Measurements from ENCODE around the gene PPM1K.
"Not testable (repeated sequence)": the region's sequence is repeated elsewhere in the genome, so short reads cannot be mapped to it uniquely, and the experiment has no call there.

The PPM1K gene

DNA sequence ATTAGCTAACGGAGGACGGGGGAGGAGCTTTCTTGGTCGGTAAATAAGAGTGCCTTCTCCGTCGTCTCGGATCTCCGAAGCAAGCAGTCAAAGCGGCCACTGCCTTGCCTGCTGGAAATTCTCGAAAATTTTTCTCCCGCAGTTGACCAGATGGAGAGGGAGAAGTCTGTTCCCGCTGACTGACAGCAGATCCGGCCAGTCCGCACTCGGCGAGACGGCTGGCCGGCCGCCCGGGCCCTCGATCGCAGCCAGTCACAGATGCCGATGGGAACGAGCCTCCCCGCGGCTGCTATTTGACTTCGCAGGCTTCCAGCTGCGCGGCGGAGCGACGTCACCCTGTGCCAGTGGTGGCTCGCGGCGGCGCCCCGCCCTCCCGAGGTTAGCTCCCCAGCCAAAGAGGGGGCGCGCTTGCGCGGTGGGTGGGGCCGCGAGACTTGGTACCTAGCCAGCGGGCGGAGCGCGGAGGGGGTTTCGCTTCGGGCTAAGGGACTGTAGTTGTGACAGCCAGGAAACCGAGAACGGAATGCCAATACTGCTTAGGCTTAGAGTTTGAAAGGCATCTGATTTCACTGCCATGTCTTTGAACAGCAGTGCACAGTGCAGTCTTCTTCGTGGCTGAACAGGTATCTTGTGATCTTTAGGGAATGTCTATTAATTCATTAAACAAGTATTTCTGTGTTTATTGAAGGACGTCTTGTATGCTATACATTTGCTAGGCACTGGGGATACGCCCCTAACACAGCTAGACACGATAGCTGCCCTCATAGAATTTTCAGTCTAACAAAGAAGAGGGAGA is at the start of gene PPM1K:
TSS of gene PPM1K (minus strand) at position 123 of the 796 bp plus-strand sequence. CDS start 5,978 bp downstream, outside the sequence.
- peak; percentile 98 to 100 (median 99) for DNase-seq
- intact Hi-C loops (cut with DNase I): loop anchor here (5.0 to 10.0 kb wide), 5 partner anchors 67 to 277 kb away; partner anchors contain the start of genes HERC5, HERC6, PKD2 and PYURF

DNA sequence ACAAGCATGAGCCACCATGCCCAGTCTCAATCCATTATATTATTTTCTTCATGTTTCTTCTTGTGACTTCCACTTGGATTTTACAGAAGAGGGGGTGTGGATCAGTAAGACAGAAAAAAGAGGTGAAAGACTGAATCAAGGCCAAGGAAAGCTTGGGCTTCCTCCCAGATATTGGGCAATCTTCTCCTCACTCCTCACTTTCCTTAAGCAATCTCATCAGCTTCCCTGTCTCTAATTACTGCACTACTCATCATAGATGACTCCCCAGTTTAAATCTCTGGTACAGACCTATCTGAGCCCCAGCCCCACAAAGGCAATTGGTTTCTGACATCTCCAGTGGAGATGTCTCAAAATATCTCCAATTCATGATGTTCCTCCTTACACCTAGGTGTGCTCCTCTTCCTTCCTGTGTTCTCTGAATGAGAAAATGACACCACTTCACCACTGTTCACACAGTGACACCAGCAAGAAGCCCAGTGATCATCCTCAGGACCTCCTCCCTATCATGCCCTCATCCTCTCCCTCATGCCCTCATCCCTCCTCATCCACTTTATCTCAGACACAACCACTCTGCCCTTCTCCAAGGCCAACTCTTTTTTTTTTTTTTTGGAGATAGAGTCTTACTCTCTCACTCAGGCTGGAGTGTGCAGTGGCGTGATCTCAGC is 49.5 kb upstream of the PPM1K start:
- no peak for DNase-seq
- intact Hi-C loops (cut with DNase I): no loop called here

DNA sequence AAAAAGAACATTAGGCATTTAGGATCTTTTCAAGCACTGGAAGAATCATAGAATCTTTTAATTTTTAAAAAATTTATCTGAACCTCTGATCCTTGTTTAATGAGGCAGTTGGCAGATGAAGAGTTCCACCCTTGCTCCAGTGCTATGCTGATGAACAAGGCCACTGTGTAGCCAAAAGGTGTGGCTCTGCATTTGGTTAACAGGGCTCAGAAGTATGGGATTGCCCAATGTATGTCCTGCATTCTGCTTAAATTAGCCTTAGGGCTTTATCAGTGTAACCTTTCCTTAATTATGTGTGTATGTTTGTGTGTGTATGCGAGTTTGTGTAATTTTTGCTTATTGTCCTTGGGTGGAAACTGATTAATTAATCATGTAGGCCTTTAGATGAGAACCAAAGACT is 43.3 kb upstream of the PPM1K start:
- no peak for DNase-seq
- intact Hi-C loops (cut with DNase I): no loop called here

DNA sequence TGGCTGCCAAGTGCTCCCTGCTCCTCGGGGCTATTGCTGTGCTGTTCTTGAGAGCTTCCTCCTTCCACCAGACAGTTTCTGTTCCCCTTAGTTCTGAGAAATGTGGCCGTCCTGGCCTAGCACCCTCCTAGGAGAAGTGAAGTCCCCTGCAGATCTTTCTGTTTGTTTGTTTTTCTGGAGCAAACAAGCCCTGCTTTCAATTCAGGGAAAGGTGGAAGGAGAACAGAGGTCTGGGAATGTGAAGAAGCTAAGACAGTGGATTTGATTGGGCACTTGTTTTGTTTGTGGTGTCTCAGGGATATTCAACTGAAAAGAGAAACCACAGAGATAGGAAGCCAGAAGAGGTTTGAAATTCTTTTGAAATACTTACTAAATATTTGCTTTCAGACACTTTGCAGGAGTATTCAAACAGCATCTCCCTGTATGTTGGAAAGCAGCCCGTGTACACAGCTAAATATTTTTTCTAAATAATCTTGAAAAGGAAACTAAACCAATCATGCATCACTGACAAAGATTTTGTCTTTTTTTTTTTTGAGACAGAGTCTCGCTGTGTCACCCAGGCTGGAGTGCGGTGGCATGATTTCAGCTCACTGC is 36.5 kb upstream of the PPM1K start:
- intact Hi-C loops (cut with DNase I): no loop called here

DNA sequence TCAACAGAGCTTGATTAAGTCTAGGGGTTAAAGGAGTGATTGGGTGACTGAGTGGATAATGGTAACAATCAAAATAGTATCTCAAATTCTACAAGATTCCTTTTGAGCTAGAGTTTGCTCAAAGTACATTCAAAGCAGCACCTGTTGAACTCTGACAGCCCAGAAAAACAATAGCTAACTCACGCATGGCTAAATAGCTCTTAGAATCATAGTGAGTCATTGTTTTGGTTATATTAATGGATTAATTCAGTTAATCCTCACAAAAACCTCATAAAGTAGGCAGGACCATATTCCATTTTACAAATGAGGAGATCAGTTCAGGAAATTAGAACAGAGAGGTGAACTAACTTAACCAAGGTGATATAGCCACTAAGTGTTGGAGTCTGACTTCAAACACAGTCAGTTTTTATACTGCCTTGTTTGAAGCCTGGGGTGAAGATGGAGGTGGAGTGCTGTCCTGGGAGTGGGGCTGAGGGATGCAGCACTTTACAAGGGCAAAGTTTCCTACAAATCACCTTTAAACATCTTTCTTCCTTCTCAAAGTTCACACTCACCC is 35.9 kb upstream of the PPM1K start:
- DNase-seq: no peak
- intact Hi-C loops (cut with DNase I): no loop called here

More for the DNA sequence above, 36.5 kb upstream of the PPM1K start:
- peak in 27 of 42 donors; percentile 3 to 52 (median 21) for DNase-seq

DNA sequence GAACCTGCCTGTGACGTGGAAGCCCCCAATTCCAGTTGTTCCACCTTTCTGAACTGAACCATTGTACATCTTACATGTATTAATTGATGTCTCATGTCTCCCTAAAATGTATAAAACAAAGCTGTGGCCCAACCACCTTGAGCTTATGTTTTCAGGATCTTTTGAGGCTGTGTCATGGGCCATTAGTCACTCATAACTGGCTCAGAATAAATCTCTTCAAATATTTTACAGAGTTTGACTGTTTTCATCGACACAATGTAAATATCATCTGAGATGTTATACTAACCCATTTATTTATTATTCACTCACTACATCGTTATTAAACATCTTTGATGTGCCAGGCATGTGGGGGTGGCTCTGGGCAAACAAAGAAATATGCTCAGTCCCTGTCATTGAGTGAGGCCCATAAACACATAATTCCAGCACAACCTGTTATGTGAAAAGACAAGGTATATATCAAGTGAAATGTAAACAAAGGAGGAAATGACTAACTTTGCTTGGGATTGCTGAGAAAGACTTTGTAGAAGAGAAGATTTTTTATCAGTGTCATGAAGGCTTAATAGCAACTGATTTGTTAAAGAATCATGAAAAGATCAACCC is 34.5 kb upstream of the PPM1K start:
- DNase-seq: no peak
- intact Hi-C loops (cut with DNase I): no loop called here

DNA sequence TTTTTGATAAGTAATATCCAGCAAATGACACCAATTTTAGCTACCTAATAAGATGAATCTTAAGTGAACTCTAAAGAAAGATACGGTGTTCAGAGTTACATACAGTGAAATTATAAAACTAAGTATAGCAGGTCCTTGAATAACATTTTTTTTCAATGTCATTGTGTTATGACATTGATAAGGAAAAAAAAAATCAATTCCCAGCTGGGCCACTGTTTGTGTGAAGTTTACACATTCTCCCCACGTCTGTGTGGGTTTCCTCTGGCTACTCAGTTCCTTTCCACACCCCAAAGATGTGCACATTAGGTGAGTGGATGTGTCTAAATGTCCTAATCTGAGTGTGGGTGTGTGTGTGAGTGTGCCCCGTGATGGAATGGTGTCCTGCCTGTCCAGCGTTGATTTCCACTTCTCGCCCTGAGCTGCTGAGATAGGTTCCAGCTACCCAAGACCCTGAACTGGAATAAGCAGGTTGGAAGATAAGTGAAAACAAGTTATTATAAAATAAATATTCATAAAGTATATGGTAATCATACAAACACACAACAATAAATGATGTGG is 31.2 kb upstream of the PPM1K start:
- intact Hi-C loops (cut with DNase I): no loop called here
- no peak for DNase-seq

DNA sequence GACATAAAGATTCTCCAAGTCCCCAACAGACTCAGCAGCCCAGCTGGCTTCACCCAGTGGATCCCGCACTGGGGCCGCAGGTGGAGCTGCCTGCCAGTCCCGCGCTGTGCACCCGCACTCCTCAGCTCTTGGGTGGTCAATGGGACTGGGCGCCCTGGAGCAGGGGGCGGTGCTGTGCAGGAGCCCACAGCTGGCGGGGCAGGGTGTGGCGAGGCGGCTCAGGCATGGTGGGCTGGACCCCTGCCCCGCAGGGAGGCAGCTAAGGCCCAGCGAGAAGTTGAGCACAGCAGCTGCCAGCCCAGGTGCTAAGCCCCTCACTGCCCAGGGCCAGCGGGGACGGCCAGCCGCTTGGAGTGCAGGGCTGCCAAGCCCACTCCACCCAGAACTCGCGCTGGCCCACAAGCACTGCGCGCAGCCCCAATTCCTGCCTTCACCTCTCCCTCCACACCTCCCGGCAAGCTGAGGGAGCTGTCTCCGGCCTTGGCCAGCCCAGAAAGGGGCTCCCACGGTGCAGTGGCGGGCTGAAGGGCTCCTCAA is 28.8 kb upstream of the PPM1K start:
- intact Hi-C loops (cut with DNase I); DNase-seq: not testable (repeated sequence)

DNA sequence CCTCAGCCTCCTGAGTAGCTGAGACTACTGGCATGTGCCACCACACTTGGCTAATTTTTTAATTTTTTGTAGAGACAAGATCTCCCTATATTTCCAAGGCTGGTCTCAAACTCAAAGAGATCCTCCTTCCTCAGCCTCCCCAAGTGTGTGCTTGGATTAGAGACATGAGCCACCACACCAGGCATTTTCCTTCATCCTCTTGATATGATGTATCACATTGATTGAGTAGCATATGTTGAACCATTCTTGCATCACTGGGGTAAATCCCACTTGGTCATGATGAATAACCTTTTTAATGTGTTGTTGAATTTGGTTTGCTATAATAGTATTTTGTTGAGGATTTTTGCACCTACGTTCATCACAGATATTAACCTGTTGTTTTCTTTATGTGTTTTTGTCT is 24.2 kb upstream of the PPM1K start:
- no peak for DNase-seq
- intact Hi-C loops (cut with DNase I): no loop called here

DNA sequence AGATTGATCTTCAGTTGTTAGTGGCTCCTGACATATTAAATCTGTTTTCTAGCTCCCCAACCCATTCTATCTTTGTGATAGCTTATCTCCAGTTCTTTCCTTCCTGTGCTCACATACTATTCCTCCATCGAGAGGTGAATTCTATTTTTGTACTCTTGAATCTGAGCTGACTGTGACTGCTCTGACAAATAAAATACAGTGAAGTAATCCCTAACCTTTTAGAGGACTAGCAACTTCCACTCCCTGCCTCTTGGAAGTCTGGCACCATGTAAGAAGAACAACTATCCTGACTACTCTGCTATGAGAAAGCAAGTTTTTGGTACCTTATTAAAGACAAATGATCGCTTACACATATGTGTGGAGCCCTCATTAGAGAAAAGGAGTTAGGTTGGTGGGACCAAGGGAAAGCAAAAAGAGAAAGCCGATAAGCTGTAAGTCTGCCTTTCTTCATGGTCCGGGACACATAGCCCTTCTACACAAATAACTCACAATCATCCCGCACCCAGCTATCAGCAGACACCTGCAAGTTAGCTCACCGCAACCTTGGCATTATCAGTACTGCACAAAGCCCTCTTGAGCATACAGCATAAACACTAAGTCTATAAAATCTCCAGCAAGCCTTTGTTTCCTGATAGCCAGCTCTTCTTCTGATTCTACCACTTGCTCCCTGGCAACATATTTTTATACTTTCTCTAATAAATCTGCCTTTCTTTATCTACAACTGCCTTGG is 13.5 kb upstream of the PPM1K start:
- DNase-seq: no peak
- intact Hi-C loops (cut with DNase I): no loop called here

DNA sequence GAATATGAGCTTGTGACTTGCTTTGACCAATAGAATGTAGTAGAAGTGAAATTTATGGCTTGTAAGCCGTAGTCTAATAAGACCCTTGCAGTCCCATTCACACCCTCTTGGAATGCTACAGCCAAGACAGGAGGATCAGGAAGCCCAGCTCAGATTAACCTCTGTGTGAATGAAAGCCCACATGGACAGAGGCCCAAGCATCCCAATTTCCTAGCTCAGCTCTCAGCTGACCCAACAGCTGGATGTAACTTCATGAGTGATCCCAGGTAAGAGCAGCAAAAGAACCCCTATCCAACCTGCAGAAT is 12.8 kb upstream of the PPM1K start:
- no peak for DNase-seq
- intact Hi-C loops (cut with DNase I): no loop called here

DNA sequence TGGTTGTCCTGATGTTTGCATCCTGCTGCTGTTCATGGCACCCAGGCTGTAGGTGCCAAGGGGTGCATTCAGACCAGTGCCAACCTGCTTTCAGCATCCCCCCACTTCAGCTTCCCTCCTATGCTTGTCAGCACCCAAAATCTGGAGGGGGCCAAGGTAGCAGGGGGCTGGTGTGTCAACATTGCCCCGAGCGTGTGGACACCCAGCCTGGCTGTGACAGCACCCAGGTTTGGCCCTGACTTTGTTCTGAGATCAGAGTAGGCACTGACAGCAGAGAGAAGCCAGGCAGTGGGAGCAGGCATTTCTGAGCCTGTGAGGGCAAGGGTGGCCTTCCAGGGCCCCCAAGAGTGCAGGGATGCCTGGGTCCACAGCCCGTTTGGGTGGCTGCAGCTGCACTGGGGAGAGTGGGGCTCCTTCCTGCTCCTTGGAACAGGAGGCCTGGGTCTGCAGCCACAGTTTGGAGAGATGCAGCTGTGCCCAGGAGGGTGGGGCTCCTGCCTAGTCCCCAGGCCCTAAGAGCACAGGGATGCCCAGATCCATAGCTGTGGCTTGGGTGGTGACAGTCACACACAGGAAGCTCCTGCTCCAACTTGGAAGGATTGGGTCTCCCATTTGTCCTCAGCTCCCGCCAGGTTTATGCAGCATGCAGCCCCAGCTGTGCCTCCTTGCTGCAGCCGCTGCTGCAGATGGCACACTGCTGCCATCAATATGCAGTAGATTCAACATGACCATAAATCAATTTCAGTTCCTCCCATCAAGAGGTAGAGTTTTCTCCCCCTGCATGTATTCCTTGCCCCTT is 12.3 kb upstream of the PPM1K start:
- DNase-seq: no peak
- intact Hi-C loops (cut with DNase I): no loop called here

DNA sequence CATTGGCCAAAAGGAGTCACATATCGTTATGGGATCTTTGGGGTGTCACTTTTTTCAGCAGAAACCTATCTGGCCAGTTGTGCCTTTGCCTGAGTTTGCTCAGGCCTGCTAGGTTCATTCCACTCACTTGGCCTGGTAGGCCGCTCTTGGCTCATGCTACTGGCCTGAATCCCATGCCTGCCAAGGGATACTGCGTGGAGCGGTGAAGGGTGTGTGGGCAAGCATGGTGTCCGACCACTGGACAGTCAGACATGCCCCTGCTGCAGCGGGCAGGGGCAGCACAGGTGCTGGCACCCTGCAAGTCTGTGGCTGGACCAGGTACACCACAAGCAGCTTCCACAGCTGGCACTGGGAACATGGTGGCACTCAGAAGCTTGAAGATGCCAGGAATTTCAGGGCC is 11.3 kb upstream of the PPM1K start:
- intact Hi-C loops (cut with DNase I): no loop called here

DNA sequence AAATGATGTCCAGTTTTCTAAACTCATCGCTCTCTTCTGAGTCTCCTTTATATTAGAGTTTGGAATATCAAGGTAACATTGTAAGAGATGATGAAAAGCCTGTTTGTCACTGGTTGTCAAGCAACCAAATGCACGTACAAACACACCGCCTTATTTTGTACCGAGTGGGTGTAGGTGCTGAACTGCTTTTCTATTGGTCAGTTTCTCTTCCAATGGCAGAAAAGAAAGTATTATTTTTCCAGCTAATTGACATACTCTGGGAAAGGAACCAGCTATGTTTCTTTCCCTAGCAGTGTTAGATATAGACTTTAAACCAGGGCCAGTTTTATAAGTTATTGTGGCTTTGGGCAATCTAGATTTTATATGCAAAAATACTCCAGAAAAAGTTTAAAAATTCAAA is 6.6 kb upstream of the PPM1K start:
- intact Hi-C loops (cut with DNase I): no loop called here
- peak in 16 of 42 donors; percentile 9 to 67 (median 36) for DNase-seq

More for the DNA sequence above, 11.3 kb upstream of the PPM1K start:
- peak in 4 of 42 donors; percentile 4 to 20 (median 13) for DNase-seq

DNA sequence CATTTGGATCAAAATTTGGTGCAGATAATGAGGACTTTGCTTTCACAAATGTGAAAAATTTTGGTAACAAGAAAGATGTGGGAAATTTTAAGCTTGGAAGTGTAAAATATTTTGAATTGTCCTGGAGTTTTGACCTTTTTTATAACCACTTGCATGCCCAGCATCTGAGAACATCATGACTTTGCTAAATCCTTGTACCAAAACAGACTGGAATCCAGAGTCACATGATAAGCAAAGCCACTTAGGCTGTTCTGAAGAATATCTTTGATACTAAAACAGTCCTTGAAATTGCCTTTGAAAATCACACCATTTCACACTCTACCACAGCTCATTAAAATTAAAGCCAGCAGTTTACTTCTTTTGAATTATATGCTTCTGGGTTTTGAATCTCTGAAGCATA is 2.5 kb upstream of the PPM1K start:
- intact Hi-C loops (cut with DNase I): loop anchor here (10.0 kb wide), 1 partner anchor 238 kb away; the partner anchor contains the start of gene PYURF
- DNase-seq: no peak

DNA sequence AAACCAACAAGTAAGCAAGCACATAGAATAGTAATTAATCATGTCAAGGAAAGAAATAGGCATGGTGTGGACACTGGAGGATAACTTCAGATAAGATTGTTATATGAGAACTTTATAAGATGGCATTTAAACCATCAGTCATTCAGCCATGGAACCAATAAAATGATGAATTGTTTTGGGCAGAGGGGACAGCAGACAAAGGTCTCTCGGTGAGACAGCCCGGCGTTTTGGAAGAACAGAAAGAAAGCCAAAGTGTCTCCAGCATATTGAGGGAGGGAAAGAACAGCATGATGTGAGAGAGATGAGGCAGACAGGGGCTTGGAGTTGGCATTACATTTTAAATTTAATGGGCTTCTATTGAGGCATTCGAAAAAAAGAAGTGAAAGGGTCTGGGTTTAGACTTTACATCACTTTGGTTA is 883 bp upstream of the PPM1K start:
- peak in 2 of 42 donors; percentile 9 to 21 for DNase-seq

More for the DNA sequence above, 883 bp upstream of the PPM1K start:
- intact Hi-C loops (cut with DNase I): loop anchor here (10.0 kb wide), 1 partner anchor 240 kb away; the partner anchor contains the start of gene PYURF
